Measurements from ENCODE around the gene PIGP.
"Not testable (repeated sequence)": the region's sequence is repeated elsewhere in the genome, so short reads cannot be mapped to it uniquely, and the experiment has no call there.

The PIGP gene

DNA sequence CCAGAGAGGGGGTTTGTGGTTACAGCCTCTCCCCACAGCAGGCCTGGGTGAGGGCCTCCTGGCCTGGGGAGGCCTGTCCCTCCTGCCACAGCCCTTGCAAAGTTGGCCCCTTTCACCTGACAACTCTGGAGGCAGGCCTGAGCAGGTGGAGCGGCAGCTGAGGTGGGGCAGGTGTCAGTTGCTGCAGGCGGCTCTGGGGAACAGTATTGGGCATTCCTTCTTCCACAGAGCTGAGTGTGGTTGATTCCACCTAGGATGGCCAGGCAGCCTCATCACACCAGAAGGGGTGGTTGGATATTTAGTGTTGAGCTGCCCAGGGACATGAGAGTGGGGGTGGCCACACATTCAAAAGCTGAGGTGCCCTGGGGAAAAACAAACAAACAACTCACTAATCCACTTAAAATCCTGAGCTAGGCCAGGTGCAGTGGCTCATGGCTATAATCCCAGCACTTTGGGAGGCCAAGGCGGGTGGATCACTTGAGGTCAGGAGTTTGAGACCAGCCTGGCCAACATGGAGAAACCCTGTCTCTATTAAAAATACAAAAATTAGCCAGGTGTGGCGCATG is 31.1 kb downstream of the PIGP start:
- DNase-seq = peak; percentile 34

- no peak for DNase-seq
Measured at GRCh38 chr21:37040212-37040611, 32.7 kb downstream of the PIGP start.

- no peak for DNase-seq
Measured at GRCh38 chr21:37039411-37040075, 33.3 kb downstream of the PIGP start.

- DNase-seq = no peak
Measured at GRCh38 chr21:37036177-37036576, 36.7 kb downstream of the PIGP start.

DNA sequence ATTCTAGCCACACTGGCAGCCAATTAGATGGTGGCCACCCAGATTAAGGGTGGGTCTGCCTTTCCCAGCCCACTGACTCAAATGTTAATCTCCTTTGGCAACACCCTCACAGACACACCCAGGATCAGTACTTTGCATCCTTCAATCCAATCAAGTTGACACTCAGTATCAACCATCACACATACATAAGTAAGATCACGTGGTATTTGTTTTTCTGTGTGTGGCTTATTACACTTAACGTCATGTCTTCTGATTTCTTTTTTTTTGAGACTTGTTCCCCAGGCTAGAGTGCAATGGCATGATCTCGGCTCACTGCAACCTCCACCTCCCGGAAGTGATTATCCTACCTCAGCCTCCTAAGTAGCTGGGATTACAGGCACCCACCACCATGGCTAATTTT is 38.5 kb downstream of the PIGP start:
- DNase-seq = not testable (repeated sequence)

- DNase-seq = no peak
Measured at GRCh38 chr21:37032877-37033471, 39.9 kb downstream of the PIGP start.

DNA sequence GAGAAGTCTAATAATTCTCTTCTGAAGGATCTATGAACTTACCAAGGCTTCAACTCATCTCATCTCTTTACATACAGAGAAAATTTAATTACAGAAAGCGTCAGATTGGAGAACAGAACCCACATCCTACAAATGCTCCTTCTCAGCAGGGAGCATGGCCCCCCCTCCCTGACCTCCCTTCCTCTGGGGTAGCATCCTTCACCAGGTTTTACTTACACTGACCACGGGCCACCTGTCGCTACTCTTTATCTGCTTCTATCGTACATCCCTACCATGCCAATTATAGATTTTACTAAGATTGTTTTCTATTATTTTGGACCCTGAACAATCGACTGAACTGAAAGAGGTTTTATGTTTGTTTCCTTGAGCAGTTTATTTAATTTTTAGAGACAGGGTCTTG is 40.6 kb downstream of the PIGP start:
- no peak for DNase-seq

GRCh38 chr21:37030864-37031263 is 42.0 kb downstream of the PIGP start:
- no peak for DNase-seq

- DNase-seq = no peak
Measured at GRCh38 chr21:37028570-37028969, 44.3 kb downstream of the PIGP start.

DNA sequence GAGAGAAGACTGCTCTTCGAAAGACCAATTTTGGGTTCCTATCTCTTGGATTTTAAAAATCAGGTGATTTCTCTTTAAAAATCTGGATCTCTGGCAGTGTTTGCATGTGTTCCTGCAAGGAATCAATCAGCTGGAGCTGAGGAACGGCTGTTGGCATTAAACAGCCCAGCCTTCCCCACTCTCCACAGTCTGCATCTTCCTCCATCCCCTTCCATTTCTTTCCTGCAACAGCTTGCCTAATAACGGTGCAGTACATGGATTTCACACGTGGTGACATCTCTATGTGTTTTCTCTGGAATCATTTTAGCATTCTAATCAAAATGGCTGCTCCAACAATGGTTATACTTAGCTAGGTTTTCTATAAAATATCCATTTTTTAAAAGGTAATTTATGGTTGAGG is 46.4 kb downstream of the PIGP start:
- DNase-seq = no peak

GRCh38 chr21:37017951-37018679 is 54.8 kb downstream of the PIGP start:
- DNase-seq = no peak

Data from DMS79 treated with DMSO at 0.1 percent for 48 hours (cell line).